ENCODE results near the gene FRMD3.

GRCh38 chr9:83479765-83480164, 58.4 kb downstream of the FRMD3 start:
- TF ChIP-seq EZH2 (IDR thresholded peaks at IDR 0.05; ENCODE audit: borderline replicate concordance, low read depth, low read length, severe bottlenecking) = no peak
- no peak for TF ChIP-seq POLR2A (IDR thresholded peaks at IDR 0.05; ENCODE audit: low read depth, low read length)
- TF ChIP-seq CTCF (IDR thresholded peaks at IDR 0.05; ENCODE audit: extremely low read depth in 1 of 2, insufficient read depth in 1 of 2, low read depth in 1 of 2, low read length in 2 of 2) = no peak
- no peak for TF ChIP-seq GATA2 (IDR thresholded peaks at IDR 0.05; ENCODE audit: insufficient read depth, insufficient read length, low read depth, low read length)
- no peak for TF ChIP-seq MYC (IDR thresholded peaks at IDR 0.05; ENCODE audit: low read depth, low read length)
- TF ChIP-seq MAX (IDR thresholded peaks at IDR 0.05; ENCODE audit: insufficient read depth, insufficient read length) = no peak
- TF ChIP-seq POLR2AphosphoS5 (IDR thresholded peaks at IDR 0.05; ENCODE audit: insufficient read depth, low read depth, low read length) = no peak

Measured in endothelial cell of umbilical vein (primary cell).